HEK293 (cell line): Measurements from ENCODE around the gene ACTG1.

Source experiments
- CTCF ChIA-PET: fragments of 350-600 bp; formaldehyde crosslinking; extraction: SDS; loops from one replicate; lab custom pipeline; 2021; ENCODE audit warnings: antibody characterized with exemption; lab: Yijun Ruan, JAX
- POLR2A ChIA-PET: fragments of 300-600 bp; formaldehyde crosslinking; extraction: SDS; loops from one replicate; lab custom pipeline; 2020; ENCODE audit warnings: antibody characterized with exemption, inconsistent platforms; lab: Yijun Ruan, JAX
- H3K27ac ChIP-seq: fragments of 200-500 bp; sonication (Bioruptor generic); 2 replicates; pipeline ENCODE4 v1.5.1; 2014; ENCODE audit warnings: low read depth, low read length, control low read depth, inconsistent platforms; ENCODE audit errors: extremely low read depth
- H3K36me3 ChIP-seq, 2 experiments: fragments of 200-500 bp in 1 of 2; sonication (Bioruptor generic) in 1 of 2; 1 replicate in 1 of 2; 2 replicates in 1 of 2; pipeline ENCODE4 v1.5.1; 2014 to 2017; ENCODE audit warnings: inconsistent platforms in 2 of 2, low read length in 2 of 2; ENCODE audit not compliant: control insufficient read depth in 2 of 2, insufficient read depth in 1 of 2
- H3K4me1 ChIP-seq: fragments of 200-500 bp; sonication (Bioruptor generic); 2 replicates; pipeline ENCODE4 v1.5.1; 2014; ENCODE audit warnings: mild to moderate bottlenecking, low read length, inconsistent platforms; ENCODE audit not compliant: control insufficient read depth, insufficient read depth
- H3K4me3 ChIP-seq: 2 replicates; pipeline ENCODE4 v1.5.1; 2011; ENCODE audit warnings: low read depth, mild to moderate bottlenecking, control low read depth, low read length, moderate library complexity
- H3K9me3 ChIP-seq: fragments of 200-500 bp; sonication (Bioruptor generic); 2 replicates; pipeline ENCODE4 v1.5.1; 2014; ENCODE audit warnings: low read depth, low read length, inconsistent platforms; ENCODE audit not compliant: control insufficient read depth, insufficient read depth
- FEZF1 ChIP-seq: fragments of 450-650 bp; formaldehyde crosslinking; IDR thresholded peaks from 2 replicates; pipeline ENCODE4 v1.5.1; 2016; ENCODE audit warnings: missing biosample characterization, missing genetic modification characterization
- KLF10 ChIP-seq: fragments of 450-650 bp; IDR thresholded peaks from 2 replicates; pipeline ENCODE4 v1.5.1; 2018; ENCODE audit warnings: missing biosample characterization, mild to moderate bottlenecking, missing genetic modification characterization
- KLF8 ChIP-seq: fragments of 450-650 bp; formaldehyde crosslinking; IDR thresholded peaks from 2 replicates; pipeline ENCODE4 v1.5.1; 2016; ENCODE audit warnings: missing biosample characterization, missing genetic modification characterization
- RBAK ChIP-seq: fragments of 450-650 bp; formaldehyde crosslinking; IDR thresholded peaks from 2 replicates; pipeline ENCODE4 v1.5.1; 2016; ENCODE audit warnings: missing biosample characterization, missing genetic modification characterization
- SALL2 ChIP-seq: fragments of 450-650 bp; formaldehyde crosslinking; IDR thresholded peaks from 2 replicates; pipeline ENCODE4 v1.5.0; 2017; ENCODE audit warnings: missing biosample characterization, mild to moderate bottlenecking, missing genetic modification characterization, borderline replicate concordance
- TCF7L2 ChIP-seq: IDR thresholded peaks from 2 replicates; pipeline ENCODE4 v1.6.1; 2011; ENCODE audit warnings: low read depth, mild to moderate bottlenecking, inconsistent platforms, low read length, moderate library complexity, borderline replicate concordance
- ZNF155 ChIP-seq: fragments of 450-650 bp; formaldehyde crosslinking; IDR thresholded peaks from 2 replicates; pipeline ENCODE4 v1.5.1; 2016; ENCODE audit warnings: missing biosample characterization, missing genetic modification characterization
- ZNF350 ChIP-seq: fragments of 450-650 bp; formaldehyde crosslinking; IDR thresholded peaks from 2 replicates; pipeline ENCODE4 v1.5.0; 2017; ENCODE audit warnings: missing biosample characterization, mild to moderate bottlenecking, missing genetic modification characterization
- ZNF433 ChIP-seq: fragments of 450-650 bp; formaldehyde crosslinking; IDR thresholded peaks from 2 replicates; pipeline ENCODE4 v1.5.1; 2016; ENCODE audit warnings: missing biosample characterization, missing genetic modification characterization, low read depth
- ZNF558 ChIP-seq: fragments of 450-650 bp; formaldehyde crosslinking; IDR thresholded peaks from 2 replicates; pipeline ENCODE4 v1.5.1; 2016; ENCODE audit warnings: missing biosample characterization, missing genetic modification characterization
- ZNF768 ChIP-seq: fragments of 450-650 bp; formaldehyde crosslinking; IDR thresholded peaks from 2 replicates; pipeline ENCODE4 v1.5.1; 2018; ENCODE audit warnings: missing biosample characterization, mild to moderate bottlenecking, missing genetic modification characterization
- ZSCAN23 ChIP-seq: fragments of 450-650 bp; formaldehyde crosslinking; IDR thresholded peaks from 2 replicates; pipeline ENCODE4 v1.5.1; 2016; ENCODE audit warnings: missing biosample characterization, missing genetic modification characterization
- ZSCAN30 ChIP-seq: fragments of 450-650 bp; IDR thresholded peaks from 2 replicates; pipeline ENCODE4 v1.5.1; 2018; ENCODE audit warnings: missing biosample characterization, mild to moderate bottlenecking, missing genetic modification characterization, moderate library complexity
- TF ChIP-seq, protein P1 (sequence below): fragments of 450-650 bp; formaldehyde crosslinking; IDR thresholded peaks from 2 replicates; pipeline ENCODE4 v1.5.1; 2016; ENCODE audit warnings: missing biosample characterization, missing genetic modification characterization, low read depth
- TF ChIP-seq, protein P2 (sequence below): fragments of 450-650 bp; IDR thresholded peaks from 2 replicates; pipeline ENCODE4 v1.5.1; 2018; ENCODE audit warnings: missing biosample characterization, missing genetic modification characterization
- TF ChIP-seq, protein P3 (sequence below): fragments of 450-650 bp; formaldehyde crosslinking; conservative IDR thresholded peaks from 2 replicates; pipeline ENCODE4 v1.5.1; 2016; ENCODE audit warnings: low read depth, missing biosample characterization, missing genetic modification characterization
- TF ChIP-seq, protein P4 (sequence below): fragments of 450-650 bp; formaldehyde crosslinking; IDR thresholded peaks from 2 replicates; pipeline ENCODE4 v1.5.1; 2017; ENCODE audit warnings: missing biosample characterization, missing genetic modification characterization
- TF ChIP-seq, protein P5 (sequence below): fragments of 450-650 bp; formaldehyde crosslinking; IDR thresholded peaks from 2 replicates; pipeline ENCODE4 v1.5.1; 2016; ENCODE audit warnings: missing biosample characterization, missing genetic modification characterization

Gene ACTG1

DNA sequence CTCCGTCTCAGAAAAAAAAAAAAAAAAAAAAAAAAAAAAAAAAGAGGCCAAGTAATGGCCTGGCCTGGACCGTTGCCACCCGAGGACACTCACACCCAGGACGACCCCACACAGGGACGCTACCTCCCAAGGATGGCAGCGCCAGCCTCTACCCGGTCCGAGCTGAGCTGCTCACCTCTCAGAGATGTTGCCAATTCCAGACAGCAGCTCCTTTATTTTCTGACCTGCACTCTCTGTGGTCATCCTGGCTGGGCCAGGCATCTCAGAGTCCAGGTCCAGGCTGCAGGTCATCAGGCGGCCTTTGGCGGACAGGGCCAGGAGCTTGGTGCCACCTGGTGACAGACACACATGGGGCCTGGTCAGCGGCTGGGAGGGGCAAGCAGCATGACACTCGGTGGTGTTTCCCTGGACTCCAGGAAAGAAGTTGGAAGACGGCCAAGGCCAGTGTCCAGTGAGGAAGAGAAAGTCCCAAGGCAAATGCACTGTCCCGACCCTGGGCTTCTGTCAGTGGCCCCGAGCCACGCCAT, 36.5 kb upstream of the ACTG1 start (continued):
- no peak for TF ChIP-seq ZNF433 (tag by site-specific recombination)

DNA sequence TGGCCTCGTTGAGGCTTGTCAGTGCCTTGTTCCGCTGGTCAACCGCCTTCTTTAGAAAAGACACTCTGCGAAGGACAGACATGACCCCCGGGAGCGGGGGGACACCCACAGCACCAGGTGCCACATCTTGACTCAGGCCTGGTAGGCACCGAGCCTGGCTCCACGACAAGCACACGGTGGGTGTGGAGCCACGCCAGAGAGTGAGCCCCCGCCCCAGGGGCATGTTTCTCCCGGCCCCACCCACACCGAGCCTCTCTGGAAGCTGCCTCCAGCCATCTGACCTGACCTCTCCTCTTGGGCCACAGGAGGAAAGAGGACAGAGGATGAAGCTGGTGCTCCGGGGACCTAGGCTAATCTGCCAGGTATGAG, 35.0 kb upstream of the ACTG1 start:
- POLR2A ChIA-PET: interaction anchor here (0.9 kb wide), 1 partner anchor 39 kb away, joined by 4 read pairs; no protein-coding TSS in a partner anchor
- TF ChIP-seq, protein P1, sequence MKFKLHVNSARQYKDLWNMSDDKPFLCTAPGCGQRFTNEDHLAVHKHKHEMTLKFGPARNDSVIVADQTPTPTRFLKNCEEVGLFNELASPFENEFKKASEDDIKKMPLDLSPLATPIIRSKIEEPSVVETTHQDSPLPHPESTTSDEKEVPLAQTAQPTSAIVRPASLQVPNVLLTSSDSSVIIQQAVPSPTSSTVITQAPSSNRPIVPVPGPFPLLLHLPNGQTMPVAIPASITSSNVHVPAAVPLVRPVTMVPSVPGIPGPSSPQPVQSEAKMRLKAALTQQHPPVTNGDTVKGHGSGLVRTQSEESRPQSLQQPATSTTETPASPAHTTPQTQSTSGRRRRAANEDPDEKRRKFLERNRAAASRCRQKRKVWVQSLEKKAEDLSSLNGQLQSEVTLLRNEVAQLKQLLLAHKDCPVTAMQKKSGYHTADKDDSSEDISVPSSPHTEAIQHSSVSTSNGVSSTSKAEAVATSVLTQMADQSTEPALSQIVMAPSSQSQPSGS (tag by site-specific recombination): no peak
- TF ChIP-seq SALL2: no peak
- TF ChIP-seq, protein P2, sequence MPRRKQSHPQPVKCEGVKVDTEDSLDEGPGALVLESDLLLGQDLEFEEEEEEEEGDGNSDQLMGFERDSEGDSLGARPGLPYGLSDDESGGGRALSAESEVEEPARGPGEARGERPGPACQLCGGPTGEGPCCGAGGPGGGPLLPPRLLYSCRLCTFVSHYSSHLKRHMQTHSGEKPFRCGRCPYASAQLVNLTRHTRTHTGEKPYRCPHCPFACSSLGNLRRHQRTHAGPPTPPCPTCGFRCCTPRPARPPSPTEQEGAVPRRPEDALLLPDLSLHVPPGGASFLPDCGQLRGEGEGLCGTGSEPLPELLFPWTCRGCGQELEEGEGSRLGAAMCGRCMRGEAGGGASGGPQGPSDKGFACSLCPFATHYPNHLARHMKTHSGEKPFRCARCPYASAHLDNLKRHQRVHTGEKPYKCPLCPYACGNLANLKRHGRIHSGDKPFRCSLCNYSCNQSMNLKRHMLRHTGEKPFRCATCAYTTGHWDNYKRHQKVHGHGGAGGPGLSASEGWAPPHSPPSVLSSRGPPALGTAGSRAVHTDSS (tag by site-specific recombination): no peak
- no peak for TF ChIP-seq KLF8 (tag by site-specific recombination)
- no peak for TF ChIP-seq ZNF155 (tag by site-specific recombination)
- no peak for TF ChIP-seq KLF10 (tag by site-specific recombination)
- no peak for TF ChIP-seq ZNF768 (tag by site-specific recombination)
- TF ChIP-seq FEZF1: no peak
- no peak for TF ChIP-seq TCF7L2
- no peak for TF ChIP-seq ZSCAN23
- TF ChIP-seq, protein P3, sequence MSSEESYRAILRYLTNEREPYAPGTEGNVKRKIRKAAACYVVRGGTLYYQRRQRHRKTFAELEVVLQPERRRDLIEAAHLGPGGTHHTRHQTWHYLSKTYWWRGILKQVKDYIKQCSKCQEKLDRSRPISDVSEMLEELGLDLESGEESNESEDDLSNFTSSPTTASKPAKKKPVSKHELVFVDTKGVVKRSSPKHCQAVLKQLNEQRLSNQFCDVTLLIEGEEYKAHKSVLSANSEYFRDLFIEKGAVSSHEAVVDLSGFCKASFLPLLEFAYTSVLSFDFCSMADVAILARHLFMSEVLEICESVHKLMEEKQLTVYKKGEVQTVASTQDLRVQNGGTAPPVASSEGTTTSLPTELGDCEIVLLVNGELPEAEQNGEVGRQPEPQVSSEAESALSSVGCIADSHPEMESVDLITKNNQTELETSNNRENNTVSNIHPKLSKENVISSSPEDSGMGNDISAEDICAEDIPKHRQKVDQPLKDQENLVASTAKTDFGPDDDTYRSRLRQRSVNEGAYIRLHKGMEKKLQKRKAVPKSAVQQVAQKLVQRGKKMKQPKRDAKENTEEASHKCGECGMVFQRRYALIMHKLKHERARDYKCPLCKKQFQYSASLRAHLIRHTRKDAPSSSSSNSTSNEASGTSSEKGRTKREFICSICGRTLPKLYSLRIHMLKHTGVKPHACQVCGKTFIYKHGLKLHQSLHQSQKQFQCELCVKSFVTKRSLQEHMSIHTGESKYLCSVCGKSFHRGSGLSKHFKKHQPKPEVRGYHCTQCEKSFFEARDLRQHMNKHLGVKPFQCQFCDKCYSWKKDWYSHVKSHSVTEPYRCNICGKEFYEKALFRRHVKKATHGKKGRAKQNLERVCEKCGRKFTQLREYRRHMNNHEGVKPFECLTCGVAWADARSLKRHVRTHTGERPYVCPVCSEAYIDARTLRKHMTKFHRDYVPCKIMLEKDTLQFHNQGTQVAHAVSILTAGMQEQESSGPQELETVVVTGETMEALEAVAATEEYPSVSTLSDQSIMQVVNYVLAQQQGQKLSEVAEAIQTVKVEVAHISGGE: no peak
- TF ChIP-seq ZSCAN30 (tag by site-specific recombination): no peak
- TF ChIP-seq, protein P4, sequence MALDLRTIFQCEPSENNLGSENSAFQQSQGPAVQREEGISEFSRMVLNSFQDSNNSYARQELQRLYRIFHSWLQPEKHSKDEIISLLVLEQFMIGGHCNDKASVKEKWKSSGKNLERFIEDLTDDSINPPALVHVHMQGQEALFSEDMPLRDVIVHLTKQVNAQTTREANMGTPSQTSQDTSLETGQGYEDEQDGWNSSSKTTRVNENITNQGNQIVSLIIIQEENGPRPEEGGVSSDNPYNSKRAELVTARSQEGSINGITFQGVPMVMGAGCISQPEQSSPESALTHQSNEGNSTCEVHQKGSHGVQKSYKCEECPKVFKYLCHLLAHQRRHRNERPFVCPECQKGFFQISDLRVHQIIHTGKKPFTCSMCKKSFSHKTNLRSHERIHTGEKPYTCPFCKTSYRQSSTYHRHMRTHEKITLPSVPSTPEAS (tag by site-specific recombination): no peak
- TF ChIP-seq RBAK (tag by site-specific recombination): no peak
- TF ChIP-seq, protein P5, sequence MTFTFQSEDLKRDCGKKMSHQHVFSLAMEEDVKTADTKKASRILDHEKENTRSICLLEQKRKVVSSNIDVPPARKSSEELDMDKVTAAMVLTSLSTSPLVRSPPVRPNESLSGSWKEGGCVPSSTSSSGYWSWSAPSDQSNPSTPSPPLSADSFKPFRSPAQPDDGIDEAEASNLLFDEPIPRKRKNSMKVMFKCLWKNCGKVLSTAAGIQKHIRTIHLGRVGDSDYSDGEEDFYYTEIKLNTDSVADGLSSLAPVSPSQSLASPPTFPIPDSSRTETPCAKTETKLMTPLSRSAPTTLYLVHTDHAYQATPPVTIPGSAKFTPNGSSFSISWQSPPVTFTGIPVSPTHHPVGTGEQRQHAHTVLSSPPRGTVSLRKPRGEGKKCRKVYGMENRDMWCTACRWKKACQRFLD: no peak
- TF ChIP-seq ZNF558 (tag by site-specific recombination): no peak
- no peak for TF ChIP-seq ZNF350 (tag by site-specific recombination)
- no peaks in the 10 kb centered on the region for H3K9me3 ChIP-seq
- H3K4me1 ChIP-seq: no peaks in the 10 kb centered on the region
- no peak overlapping the region for H3K27ac ChIP-seq
- CTCF ChIA-PET: no interaction called here
- peaks cover 9 to 80% of the 10 kb centered on the region in 2 experiments; a peak in 2 of 3 replicates for H3K36me3 ChIP-seq
- no peak overlapping the region for H3K4me3 ChIP-seq
